ENCODE results near the gene LAMA2. TPM values are rescaled to one million over a fixed set of nuclear protein-coding genes. Genes with fewer than 3 reads are reported as not detected.

LAMA2 gene
- total RNA-seq, 1 donor from 2014 or later = 0.27 TPM

- no peak for ATAC-seq (ENCODE audit: low read depth)
- POLR2A ChIA-PET = no interaction called here
Measured at GRCh38 chr6:129130106-129130505, 247.2 kb downstream of the LAMA2 start.

GRCh38 chr6:129130959-129131681, 248.2 kb downstream of the LAMA2 start:
- no peak for TF ChIP-seq CTCF (IDR thresholded peaks at IDR 0.05)
- no peaks in the 10 kb centered on the region for H3K4me1 Mint-ChIP-seq
- ChIA-PET POLR2A (no interaction called here), CTCF (no interaction called here)
- no peaks in the 10 kb centered on the region for H3K36me3 Mint-ChIP-seq (ENCODE audit: low read depth)
- ATAC-seq (ENCODE audit: low read depth) (no peak), DNase-seq (no peak)
- no peaks in the 10 kb centered on the region for H3K27me3 Mint-ChIP-seq
- no peaks in the 10 kb centered on the region for H3K9me3 Mint-ChIP-seq
- no peak overlapping the region for H3K4me3 Mint-ChIP-seq
- intact Hi-C loops (cut with micrococcal nuclease) = no loop called here
- no peak overlapping the region for H3K27ac Mint-ChIP-seq

More at GRCh38 chr6:129130106-129130505, 247.2 kb downstream of the LAMA2 start:
- Mint-ChIP-seq H3K4me3 (no peak overlapping the region), H3K27me3 (no peaks in the 10 kb centered on the region), H3K27ac (no peak overlapping the region), H3K9me3 (no peaks in the 10 kb centered on the region), H3K4me1 (no peaks in the 10 kb centered on the region), H3K36me3 (ENCODE audit: low read depth) (no peaks in the 10 kb centered on the region)
- intact Hi-C loops (cut with micrococcal nuclease) = no loop called here
- no peak for TF ChIP-seq CTCF (IDR thresholded peaks at IDR 0.05)
- CTCF ChIA-PET = no interaction called here
- no peak for DNase-seq

GRCh38 chr6:129133770-129134192, 250.8 kb downstream of the LAMA2 start:
- intact Hi-C loops (cut with micrococcal nuclease) = no loop called here

GRCh38 chr6:129134535-129134934, 251.6 kb downstream of the LAMA2 start:
- no peak for ATAC-seq (ENCODE audit: low read depth)
- Mint-ChIP-seq H3K9me3 (no peaks in the 10 kb centered on the region), H3K36me3 (ENCODE audit: low read depth) (no peaks in the 10 kb centered on the region), H3K4me1 (no peaks in the 10 kb centered on the region), H3K27me3 (no peaks in the 10 kb centered on the region), H3K27ac (no peak overlapping the region), H3K4me3 (no peak overlapping the region)
- ChIA-PET POLR2A (no interaction called here), CTCF (interaction anchor here (1.0 kb wide), 1 partner anchor 118 kb away, joined by 3 read pairs; no protein-coding TSS in a partner anchor)
- TF ChIP-seq CTCF (IDR thresholded peaks at IDR 0.05) = no peak
- intact Hi-C loops (cut with micrococcal nuclease) = no loop called here
- DNase-seq = no peak

More at GRCh38 chr6:129133770-129134192, 250.8 kb downstream of the LAMA2 start:
- ChIA-PET POLR2A (no interaction called here), CTCF (no interaction called here)
- Mint-ChIP-seq H3K27me3 (no peaks in the 10 kb centered on the region), H3K4me3 (no peak overlapping the region), H3K4me1 (no peaks in the 10 kb centered on the region), H3K36me3 (ENCODE audit: low read depth) (no peaks in the 10 kb centered on the region), H3K9me3 (no peaks in the 10 kb centered on the region), H3K27ac (no peak overlapping the region)
- DNase-seq = no peak
- no peak for ATAC-seq (ENCODE audit: low read depth)
- no peak for TF ChIP-seq CTCF (IDR thresholded peaks at IDR 0.05)

GRCh38 chr6:129135451-129135850, 252.5 kb downstream of the LAMA2 start:
- Mint-ChIP-seq H3K27me3 (no peaks in the 10 kb centered on the region), H3K4me1 (no peaks in the 10 kb centered on the region), H3K9me3 (no peaks in the 10 kb centered on the region), H3K27ac (no peak overlapping the region), H3K4me3 (no peak overlapping the region), H3K36me3 (ENCODE audit: low read depth) (no peaks in the 10 kb centered on the region)
- intact Hi-C loops (cut with micrococcal nuclease) = no loop called here
- ChIA-PET CTCF (no interaction called here), POLR2A (no interaction called here)
- TF ChIP-seq CTCF (IDR thresholded peaks at IDR 0.05) = no peak
- ATAC-seq (ENCODE audit: low read depth) (no peak), DNase-seq (no peak)
